Activated T-helper 9 cell treated with anti-CD3 and anti-CD28 coated beads, Interleukin-2, amount 50 U/mL, for 16 hours (primary cell): ENCODE results near the gene AGRN.
A peak's percentile ranks its signal among the peaks of the same experiment; 100 is the strongest.
"Not testable (repeated sequence)": the region's sequence is repeated elsewhere in the genome, so short reads cannot be mapped to it uniquely, and the experiment has no call there.

ENCODE experiments used
- DNase-seq: peaks from one replicate; pipeline ENCODE4 v3.0.0-alpha.2; 2020; ENCODE audit warnings: low read depth

The AGRN gene

GRCh38 chr1:1053682-1054081 lies 33.8 kb downstream of the AGRN start:
- DNase-seq: no peak

- DNase-seq: no peak
Observed at GRCh38 chr1:1054099-1054700, 34.3 kb downstream of the AGRN start.

- no peak for DNase-seq
Observed at GRCh38 chr1:1054971-1055370, 35.1 kb downstream of the AGRN start.

GRCh38 chr1:1055841-1056736 lies 36.2 kb downstream of the AGRN start:
- no peak for DNase-seq

- DNase-seq: not testable (repeated sequence)
Observed at GRCh38 chr1:1057769-1058087, 37.8 kb downstream of the AGRN start.

GRCh38 chr1:1058088-1058905 lies 38.4 kb downstream of the AGRN start:
- no peak for DNase-seq

GRCh38 chr1:1058921-1059493 lies 39.1 kb downstream of the AGRN start:
- no peak for DNase-seq

- DNase-seq: peak; percentile 90
Observed at GRCh38 chr1:1059494-1060280, 39.8 kb downstream of the AGRN start.

GRCh38 chr1:1060281-1061000 lies 40.5 kb downstream of the AGRN start:
- no peak for DNase-seq

- no peak for DNase-seq
Observed at GRCh38 chr1:1061682-1062345, 41.9 kb downstream of the AGRN start.

- DNase-seq: no peak
Observed at GRCh38 chr1:1062348-1063163, 42.6 kb downstream of the AGRN start.

GRCh38 chr1:1063261-1063944 lies 43.5 kb downstream of the AGRN start:
- no peak for DNase-seq

GRCh38 chr1:1063945-1064831 lies 44.3 kb downstream of the AGRN start:
- DNase-seq: peak; percentile 86

GRCh38 chr1:1065265-1065939 lies 45.5 kb downstream of the AGRN start:
- no peak for DNase-seq

GRCh38 chr1:1065940-1066304 lies 46.0 kb downstream of the AGRN start:
- DNase-seq: not testable (repeated sequence)

GRCh38 chr1:1066403-1067283 lies 46.7 kb downstream of the AGRN start:
- no peak for DNase-seq
